OCI-LY1 (cell line): Measurements from ENCODE around the gene BCCIP.

Experiments
- EZH2 ChIP-seq: fragments of 200-600 bp; sonication (generic), shearing (Covaris generic); IDR thresholded peaks from 2 replicates; pipeline ENCODE4 v1.8.0; 2017; ENCODE audit warnings: borderline replicate concordance, mixed run types, mild to moderate bottlenecking, antibody characterized with exemption, low read length, moderate library complexity, mixed read lengths
- TF ChIP-seq, protein P1 (sequence below): fragments of 200-600 bp; sonication (generic), shearing (Covaris generic); IDR thresholded peaks from 2 replicates; pipeline ENCODE4 v1.5.1; 2017; ENCODE audit warnings: mild to moderate bottlenecking, antibody characterized with exemption, low read length, moderate library complexity, mixed read lengths

DNA sequence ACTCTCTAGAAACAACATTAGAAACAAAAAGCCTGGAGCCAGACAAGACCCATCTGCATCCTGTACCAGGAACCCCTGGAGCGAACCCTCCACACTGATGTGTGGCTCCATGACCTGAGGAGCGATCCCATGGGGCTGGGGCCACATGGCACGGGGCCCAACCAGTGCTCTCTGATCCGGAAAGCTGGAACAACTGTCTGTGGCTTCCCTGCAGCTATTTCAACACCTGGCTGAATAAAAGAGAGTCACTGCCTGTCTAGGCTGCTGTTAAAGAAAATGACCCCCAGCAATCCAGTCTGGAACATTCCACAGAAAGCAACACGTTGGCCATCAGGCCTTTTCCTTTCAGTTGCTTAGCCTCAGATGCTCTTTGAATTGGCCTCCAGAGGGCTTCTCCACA, 21.2 kb upstream of the BCCIP start:
- TF ChIP-seq, protein P1, sequence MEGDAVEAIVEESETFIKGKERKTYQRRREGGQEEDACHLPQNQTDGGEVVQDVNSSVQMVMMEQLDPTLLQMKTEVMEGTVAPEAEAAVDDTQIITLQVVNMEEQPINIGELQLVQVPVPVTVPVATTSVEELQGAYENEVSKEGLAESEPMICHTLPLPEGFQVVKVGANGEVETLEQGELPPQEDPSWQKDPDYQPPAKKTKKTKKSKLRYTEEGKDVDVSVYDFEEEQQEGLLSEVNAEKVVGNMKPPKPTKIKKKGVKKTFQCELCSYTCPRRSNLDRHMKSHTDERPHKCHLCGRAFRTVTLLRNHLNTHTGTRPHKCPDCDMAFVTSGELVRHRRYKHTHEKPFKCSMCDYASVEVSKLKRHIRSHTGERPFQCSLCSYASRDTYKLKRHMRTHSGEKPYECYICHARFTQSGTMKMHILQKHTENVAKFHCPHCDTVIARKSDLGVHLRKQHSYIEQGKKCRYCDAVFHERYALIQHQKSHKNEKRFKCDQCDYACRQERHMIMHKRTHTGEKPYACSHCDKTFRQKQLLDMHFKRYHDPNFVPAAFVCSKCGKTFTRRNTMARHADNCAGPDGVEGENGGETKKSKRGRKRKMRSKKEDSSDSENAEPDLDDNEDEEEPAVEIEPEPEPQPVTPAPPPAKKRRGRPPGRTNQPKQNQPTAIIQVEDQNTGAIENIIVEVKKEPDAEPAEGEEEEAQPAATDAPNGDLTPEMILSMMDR = no peak
- no peak for TF ChIP-seq EZH2
